GM21786 (cell line): Measurements from ENCODE around the gene PKP1.

ENCODE experiments used
- ATAC-seq: cut with Tn5 transposase; IDR thresholded peaks from one replicate; pipeline ENCODE4 v1.9.1; 2021; ENCODE audit not compliant: unreplicated experiment

The PKP1 gene

GRCh38 chr1:201350884-201351283, 67.6 kb downstream of the PKP1 start:
- no peak for ATAC-seq

DNA sequence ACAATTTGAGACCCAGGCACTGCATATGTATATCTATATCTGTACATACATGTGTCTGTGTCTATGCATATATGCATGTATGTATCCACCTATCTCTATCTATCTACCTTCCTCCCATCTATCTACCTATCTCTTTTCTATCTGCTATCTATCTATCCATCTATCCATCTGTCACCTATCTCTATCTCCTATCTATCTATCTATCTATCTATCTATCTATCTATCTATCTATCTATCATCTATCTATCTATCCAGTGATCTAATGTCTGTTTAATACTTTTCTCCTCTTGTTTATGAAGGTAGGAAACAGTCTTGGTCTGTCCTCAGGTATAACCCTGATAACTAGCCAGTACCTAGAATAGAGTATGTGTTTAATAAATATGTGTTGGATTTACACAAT, 68.3 kb downstream of the PKP1 start:
- ATAC-seq: no peak

DNA sequence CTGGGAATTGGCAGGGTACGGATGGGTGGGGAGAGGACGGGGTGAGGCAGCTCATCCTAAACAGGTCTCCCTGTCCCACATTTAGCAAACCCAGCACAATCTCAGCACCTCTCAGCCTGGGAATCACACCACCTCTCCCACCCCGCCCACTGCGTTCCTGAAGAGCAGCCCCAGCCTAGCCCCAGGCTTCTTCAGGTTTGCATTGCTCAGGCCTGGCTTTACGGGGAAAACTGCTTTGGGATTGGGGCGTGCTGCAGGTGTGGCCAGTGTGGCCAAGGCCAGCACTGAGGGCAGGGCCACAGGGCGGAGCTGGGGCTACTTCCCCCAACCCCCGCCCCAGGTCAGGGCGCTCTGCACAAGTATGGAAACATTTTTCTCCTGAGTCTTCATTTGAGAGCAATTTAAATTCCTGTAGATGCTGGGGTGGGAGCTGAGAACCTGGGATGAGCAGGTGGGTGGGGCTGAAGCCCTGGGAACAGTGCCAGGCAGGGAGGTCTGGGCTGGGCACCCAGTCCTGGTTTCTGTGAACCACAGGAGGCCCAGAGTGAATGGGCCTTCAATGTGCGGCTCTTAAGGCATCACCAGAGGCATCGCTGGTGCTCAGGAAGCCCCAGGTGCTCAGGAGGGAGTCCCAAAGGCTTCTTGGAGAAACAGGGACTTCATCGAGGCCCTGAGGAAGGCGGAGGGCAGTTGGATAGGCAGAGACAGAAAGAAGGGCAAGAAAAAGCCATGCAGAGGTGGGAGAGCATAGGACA, 70.1 kb downstream of the PKP1 start:
- ATAC-seq: no peak

DNA sequence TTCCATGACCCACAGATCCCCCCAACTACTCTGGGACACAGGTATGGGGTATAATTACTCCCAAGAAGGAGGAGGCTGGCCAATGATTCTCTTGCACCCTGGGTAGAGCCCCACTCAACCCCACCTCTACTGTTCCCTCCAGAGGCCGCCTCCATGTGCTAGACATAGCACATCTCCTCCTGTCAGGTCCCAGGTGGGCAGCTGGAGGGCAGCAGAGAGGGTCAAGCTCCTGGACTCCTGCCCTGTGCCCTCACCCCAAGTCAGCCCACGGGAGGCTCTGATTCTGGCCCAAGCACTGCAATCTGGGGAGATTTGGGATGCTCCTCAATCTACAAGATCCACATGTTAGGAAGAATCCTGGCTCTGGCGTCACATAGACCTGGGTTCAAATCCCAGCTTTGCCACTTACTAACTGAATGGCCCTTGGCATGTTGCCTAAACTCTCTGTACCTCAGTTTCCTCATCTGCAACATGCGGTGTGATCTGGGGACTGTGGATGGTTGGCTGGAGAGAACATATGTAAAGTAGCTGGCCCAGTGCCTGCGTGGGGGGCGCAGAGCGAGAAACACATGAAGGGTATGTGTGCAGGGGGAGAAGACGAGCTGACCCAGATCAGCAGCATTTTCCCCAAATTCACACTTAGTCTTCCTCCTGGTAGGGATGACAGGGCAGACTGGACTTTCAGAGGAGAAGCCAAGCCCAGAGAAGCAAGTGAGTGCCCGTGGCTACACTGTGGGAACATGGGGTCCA, 71.0 kb downstream of the PKP1 start:
- no peak for ATAC-seq

- ATAC-seq: no peak
Measured at GRCh38 chr1:201354901-201355295, 71.6 kb downstream of the PKP1 start.

DNA sequence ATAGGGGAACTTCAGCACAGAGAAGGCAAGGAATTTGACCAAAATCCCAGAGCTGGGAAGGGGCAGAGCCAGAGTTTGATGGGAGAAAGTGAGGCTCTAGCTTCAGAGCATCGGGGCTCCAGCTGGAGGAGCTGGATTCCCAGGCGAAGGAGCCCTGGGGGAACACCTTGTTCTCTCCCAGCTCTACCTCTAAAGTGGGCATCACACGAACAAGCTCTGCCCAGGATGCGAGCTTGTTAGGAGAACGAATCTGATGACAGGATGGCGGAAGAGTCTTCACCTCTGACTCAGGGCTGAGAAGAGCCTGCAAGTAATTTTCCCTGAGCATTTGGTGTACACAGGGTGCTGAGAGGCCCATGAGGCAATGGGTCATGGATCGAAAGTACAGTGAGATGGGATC, 72.2 kb downstream of the PKP1 start:
- no peak for ATAC-seq

- no peak for ATAC-seq
Measured at GRCh38 chr1:201356236-201356635, 72.9 kb downstream of the PKP1 start.

DNA sequence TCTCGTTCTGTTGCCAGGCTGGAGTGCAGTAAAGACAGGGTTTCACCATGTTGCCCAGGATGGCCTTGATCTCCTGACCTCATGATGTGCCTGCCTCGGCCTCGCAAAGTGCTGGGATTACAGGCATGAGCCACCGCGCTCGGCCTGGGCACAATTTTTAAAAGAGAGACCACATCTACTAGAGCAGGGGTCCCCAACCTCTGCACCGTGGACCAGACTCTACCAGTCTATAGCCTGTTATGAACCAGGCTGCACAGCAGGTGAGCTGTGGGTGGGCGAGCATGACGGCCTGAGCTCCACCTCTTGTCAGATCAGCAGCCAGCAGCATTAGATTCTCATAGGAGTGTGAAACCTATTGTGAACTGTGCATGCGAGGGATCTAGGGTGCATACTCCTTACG, 73.4 kb downstream of the PKP1 start:
- ATAC-seq: no peak

- no peak for ATAC-seq
Measured at GRCh38 chr1:201357211-201357610, 73.9 kb downstream of the PKP1 start.

DNA sequence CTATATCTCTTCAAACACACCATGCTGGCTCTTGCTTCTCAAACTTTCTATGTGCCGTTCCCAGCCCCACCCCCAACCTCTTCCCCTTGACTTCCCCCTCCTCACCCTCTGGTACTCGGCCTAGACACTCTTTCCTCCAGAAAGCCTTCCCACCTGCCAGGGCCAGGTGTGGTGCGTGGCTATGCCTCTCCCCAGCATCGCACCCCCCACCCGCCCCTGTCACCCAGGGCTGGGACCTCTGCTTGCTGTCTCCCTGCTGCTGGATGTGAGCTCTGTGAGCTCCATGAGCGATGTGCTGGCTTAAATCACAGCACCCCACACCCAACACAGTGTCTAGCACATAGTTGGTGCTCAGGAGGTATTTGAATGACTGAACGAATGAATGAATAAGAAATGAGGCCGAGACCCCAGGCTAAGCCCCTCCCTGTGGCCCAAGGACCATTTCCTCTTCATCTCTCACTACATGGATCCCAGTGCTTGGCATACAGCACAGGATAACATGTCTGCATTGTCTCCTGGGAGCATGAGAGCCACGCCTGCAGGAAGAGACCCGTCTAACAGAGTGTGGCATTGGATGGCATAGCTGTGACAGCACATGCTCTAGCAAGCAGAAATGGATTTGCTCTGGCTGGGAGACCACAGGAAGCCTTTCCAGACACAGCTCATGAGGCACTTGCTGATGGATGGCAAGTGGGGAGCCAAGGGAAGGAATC, 74.5 kb downstream of the PKP1 start:
- ATAC-seq: no peak

DNA sequence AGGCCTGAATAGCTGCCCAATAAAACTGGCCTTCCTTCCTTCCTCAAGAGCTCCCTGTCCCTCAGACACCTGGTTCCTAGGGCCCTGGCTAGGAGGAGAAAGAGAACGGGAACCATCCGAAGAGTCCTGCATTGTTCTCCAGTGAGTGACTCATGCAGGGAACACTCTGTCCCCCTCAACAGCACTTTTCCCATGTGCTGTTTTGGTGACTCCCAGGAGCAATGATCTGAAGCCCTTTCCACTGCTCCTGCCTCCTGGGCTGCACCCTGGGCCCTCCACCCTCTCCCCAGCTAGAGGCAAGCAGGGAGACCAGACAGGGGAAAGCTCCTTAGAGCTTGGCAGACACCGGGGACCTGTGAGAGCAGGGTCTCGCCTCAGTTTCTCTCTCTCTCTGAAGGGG, 75.3 kb downstream of the PKP1 start:
- ATAC-seq: no peak

DNA sequence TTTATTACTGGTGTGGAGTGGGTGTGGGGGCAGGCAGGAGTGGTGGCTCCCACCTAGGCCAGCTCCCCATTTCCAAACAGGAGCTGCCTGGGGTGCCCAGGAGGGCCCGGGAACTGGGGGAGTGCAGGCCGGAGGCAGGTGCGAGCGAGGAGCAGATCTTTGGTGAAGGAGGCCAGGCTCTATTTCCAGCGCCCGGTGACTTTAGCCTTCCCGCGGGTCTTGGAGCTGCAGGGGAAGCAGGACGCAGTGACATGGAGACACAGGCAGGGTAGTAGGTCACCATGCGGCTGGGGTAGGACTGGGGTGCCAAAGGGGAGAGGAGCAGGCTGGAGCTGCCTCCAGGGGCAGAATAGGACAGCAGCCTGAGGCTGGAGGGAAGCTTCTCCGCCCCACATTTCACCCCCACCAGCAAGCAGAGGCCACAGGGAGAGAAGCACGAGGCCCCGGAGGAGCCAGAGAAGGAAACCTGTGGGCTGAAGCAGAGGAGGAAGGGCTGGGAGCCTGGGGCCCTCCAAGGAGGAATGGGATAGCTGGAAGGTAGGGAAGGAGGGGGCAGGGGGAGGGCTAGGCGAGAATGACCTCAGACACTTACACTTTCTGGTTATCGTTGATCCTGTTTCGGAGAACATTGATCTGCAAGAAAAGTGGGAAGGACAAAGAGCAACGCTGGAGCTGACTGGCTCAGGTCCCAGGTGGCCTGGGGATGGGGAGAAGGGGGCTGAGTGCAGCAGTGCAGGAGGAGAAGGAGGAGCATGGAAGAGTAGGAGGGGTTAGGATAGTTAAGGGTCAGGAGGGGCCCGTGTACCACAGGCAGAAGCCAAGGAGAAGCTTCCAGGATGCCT, 75.9 kb downstream of the PKP1 start:
- ATAC-seq: no peak

DNA sequence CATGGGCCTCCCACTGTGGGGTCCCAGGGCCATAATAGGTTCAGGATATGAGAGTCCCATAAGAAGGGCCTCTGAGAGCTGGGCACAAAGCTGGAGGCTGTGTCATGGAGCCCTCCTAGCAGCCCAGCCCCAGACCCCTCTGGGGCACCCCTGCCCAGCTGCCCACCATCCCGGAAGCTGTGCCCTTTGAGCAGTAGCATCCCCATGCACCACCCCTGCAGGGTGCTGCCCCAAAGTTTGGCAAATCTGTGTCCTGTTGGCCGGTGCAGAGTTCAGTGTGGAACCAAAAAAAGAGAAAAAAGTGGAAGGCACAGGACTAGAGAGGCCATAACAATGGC, 76.5 kb downstream of the PKP1 start:
- no peak for ATAC-seq

- no peak for ATAC-seq
Measured at GRCh38 chr1:201360486-201360885, 77.2 kb downstream of the PKP1 start.

GRCh38 chr1:201360901-201361651, 77.8 kb downstream of the PKP1 start:
- ATAC-seq: no peak

- peak; percentile 50 for ATAC-seq
Measured at GRCh38 chr1:201361652-201362504, 78.6 kb downstream of the PKP1 start.

- no peak for ATAC-seq
Measured at GRCh38 chr1:201362906-201363305, 79.6 kb downstream of the PKP1 start.

- no peak for ATAC-seq
Measured at GRCh38 chr1:201363467-201363866, 80.2 kb downstream of the PKP1 start.

- ATAC-seq: no peak
Measured at GRCh38 chr1:201364808-201365105, 81.5 kb downstream of the PKP1 start.

GRCh38 chr1:201365251-201365650, 81.9 kb downstream of the PKP1 start:
- no peak for ATAC-seq
